Occipital lobe (tissue), 2 donors: ENCODE data around the gene GPRASP1. TPM values are rescaled to one million over a fixed set of nuclear protein-coding genes. Genes with fewer than 3 reads are reported as not detected.
"Not testable (repeated sequence)": the region's sequence is repeated elsewhere in the genome, so short reads cannot be mapped to it uniquely, and the experiment has no call there.

ENCODE experiments used
- DNase-seq: peaks from one replicate; lab custom pipeline; 2025; lab: John Stamatoyannopoulos, UW
- total RNA-seq: library from RNA; depleted of rRNA; stranded (reverse); fragments of >200 nt; gene quantifications from one replicate; pipeline ENCODE4 v1.2.3, GENCODE V29; 2014

Gene GPRASP1, protein sequence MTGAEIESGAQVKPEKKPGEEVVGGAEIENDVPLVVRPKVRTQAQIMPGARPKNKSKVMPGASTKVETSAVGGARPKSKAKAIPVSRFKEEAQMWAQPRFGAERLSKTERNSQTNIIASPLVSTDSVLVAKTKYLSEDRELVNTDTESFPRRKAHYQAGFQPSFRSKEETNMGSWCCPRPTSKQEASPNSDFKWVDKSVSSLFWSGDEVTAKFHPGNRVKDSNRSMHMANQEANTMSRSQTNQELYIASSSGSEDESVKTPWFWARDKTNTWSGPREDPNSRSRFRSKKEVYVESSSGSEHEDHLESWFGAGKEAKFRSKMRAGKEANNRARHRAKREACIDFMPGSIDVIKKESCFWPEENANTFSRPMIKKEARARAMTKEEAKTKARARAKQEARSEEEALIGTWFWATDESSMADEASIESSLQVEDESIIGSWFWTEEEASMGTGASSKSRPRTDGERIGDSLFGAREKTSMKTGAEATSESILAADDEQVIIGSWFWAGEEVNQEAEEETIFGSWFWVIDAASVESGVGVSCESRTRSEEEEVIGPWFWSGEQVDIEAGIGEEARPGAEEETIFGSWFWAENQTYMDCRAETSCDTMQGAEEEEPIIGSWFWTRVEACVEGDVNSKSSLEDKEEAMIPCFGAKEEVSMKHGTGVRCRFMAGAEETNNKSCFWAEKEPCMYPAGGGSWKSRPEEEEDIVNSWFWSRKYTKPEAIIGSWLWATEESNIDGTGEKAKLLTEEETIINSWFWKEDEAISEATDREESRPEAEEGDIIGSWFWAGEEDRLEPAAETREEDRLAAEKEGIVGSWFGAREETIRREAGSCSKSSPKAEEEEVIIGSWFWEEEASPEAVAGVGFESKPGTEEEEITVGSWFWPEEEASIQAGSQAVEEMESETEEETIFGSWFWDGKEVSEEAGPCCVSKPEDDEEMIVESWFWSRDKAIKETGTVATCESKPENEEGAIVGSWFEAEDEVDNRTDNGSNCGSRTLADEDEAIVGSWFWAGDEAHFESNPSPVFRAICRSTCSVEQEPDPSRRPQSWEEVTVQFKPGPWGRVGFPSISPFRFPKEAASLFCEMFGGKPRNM (N-terminal part only)
- total RNA-seq: 32.6 TPM

DNA sequence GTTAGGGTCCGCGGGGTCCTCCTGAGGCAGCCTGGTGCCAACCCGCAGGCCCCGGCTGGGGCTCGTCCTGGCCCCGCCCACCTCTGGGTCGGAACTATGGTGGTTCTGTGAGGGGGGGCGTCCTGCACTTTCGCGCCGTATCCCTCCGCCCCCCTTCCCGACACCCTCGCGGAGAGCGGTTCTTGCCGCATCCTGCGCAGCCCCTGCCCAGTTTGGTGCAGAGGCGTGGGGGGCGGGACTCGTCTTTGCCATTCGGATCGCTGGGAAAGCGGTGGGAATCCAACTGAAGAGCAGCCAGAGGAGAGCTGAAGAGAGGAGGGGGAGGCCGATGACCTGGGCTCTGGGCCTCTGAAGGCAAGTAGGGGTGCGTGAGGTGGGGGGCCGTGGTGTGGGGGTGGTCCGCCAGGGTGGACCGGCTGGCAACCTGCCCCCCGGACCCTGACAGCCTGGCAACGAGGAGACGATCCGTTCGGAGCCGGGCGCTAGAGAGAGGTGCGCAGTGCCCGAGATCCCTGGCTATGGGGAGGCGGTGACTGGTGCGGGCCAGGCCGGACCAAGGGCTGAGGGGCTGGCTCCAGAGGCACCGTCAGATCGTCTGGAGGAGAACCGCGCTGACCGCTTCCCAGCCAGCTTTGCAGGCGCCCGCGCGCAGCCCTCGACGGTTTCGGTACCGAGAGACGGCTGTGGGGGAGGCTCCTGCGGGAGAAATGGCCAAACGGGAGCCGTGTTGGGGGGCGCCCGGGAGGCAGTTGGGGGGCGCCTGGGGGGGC lies at the start of gene GPRASP1:
Gene GPRASP1 (plus strand): TSS at position 242 of the 770 bp plus-strand sequence. CDS start 2,431 bp downstream, outside the sequence.
- DNase-seq: peak; percentile 43

DNA sequence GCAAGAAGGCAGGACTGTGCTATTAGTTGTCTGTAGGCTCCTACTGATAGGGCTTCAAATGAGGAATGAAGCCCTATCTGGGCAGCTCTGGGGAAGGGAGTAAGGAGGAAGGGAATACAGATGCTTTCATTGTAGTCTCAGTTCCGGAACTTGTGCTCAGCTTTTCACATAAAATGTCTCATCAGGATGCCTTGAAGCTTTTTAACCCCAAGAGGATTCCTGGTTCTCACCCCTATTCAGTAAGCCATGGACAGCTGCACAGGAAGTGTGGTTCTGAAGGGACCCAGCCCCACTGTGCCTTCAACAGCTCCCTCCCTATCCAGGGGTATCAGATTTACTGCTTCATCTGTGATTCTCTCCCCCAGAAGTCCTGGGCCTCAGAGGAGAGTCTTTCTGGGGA lies 47.0 kb upstream of the GPRASP1 start:
- no peak for DNase-seq

DNA sequence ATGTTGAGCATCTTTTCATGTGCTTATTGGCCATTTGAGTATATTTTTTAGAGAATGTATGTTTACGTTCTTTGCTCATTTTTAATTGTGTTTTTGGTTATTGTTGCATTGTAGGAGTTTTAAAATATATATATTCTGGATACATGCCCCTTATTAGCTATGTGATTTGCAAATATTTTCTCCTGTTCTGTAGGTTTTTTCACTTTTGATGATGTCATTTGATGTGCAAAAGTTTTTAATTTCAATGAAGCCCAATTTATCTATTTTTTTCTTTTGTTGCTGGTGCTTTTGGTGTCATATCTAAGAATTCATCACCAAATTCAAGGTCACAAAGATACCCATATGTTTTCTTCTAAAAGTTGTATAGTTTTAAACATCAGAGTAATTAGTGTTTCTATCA lies 45.2 kb upstream of the GPRASP1 start:
- no peak for DNase-seq

DNA sequence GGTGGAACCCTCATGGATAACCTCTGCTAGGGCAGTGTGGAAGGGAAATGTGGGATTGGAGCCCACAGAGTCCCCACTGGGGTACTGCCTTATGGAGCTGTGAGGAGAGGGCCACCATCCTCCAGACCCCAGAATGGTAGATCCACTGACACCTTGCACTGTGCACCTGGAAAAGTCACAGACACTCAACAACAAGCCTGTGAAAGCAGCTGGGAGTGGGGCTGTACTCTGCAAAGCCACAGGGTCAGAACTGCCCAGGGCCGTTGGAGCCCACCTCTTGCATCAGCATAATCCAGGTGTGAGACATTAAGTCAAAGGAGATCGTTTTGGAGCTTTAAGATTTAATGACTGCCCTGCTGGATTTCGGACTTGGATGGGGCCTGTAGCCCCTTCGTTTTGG lies 40.4 kb upstream of the GPRASP1 start:
- DNase-seq: no peak

DNA sequence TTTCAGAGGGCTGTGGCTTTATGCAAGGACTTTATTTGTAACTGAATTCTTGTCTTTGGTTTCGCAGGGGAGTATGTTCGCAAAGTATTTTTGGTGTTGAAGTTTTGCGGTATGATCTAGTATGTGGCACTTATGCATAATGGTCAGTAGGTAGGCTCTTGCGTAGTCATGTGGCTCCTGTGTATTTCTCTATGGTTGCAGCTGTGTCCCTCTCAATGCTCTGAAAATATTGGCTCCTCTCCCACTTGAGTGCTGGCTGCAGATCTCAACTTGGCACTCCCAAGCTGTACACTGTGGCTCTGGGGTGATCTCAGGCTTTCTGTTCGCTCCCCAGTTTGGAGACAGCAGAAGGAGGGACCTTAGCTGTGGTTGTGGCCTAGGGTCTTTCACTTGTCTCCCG lies 27.2 kb upstream of the GPRASP1 start:
- peak; percentile 1 for DNase-seq

DNA sequence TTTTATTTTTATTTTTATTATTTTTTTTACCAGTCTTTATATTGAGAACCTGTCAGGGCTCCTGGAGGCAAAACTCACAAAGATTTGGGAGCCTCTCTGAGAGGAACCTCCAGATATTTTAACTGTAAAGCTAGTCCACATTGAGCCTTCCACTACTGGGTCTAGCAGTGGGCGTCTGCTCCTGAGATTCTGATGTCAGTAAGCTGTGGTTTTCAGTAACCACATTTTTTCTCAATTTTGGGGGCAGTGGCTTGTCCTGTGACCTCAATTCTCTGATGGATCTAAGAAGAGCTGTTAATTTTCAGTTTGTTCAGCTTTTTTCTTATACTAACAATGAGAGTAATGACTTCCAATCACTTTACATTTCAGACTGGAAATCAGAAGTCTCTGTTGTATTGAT lies 23.6 kb upstream of the GPRASP1 start:
- no peak for DNase-seq

DNA sequence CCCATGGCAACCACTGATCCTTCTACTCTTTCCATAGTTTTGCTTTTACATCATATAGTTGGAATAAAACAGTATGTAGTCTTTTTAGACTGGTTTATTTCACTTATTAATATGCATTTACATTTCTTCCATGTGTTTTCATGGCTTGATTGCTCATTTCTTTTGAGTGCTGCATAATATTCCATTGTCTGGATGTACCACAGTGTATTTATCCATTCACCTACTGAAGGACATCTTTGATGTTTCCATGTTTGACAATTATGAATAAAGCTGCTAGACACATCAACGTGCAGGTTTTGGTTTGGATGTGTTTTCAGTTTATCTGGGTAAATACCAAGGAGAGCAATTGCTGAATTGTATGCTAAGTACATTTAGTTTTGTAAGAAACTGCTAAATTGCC lies 13.7 kb upstream of the GPRASP1 start:
- DNase-seq: no peak

DNA sequence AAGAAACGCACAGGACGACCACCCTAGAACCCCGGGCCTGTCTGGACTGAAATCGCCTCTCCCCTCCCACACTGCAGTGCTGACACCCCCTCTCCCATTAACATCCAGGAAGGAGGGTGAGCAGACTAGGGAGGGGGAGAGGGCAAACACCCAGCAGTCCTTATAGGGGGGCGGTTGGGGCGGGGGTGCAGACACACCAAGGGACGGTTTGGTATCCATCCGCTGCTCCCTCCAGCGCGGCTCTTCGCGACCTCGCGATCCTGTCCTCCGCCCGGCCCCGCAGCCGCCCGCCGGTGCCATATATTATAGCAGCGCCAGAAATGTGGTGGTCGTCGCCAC lies 411 bp upstream of the GPRASP1 start:
- DNase-seq: no peak

DNA sequence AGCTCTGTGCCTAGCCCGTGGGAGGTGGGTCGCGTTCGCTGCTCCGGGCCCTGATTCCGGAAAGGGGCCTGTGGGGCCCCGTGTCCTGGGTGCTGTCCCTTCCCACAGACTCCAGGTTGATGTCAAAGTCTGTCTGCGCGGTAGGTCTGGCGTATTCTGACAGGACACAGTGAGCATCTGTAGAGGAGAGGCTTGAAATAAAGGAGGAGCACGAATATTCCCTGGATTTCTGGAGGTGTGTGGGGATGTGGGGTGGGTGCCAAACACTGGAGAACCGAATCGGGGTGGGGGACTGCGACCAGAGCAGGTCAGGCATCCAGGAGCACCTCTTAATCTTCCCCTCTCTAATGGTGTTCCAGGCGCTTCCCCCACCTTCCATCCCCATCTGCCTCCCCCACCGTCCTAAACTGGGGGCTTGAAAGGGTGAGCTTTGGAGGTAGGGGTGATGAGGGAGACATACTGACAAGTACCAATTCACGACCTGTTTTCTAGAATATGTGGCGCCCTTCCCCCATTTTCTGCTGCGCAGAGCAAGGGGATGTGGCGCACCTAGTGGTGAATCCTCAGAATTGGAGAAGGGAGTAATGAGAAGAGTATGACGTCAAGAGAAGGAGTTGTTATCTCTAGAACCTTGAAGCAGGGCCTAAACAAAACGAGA lies 877 bp downstream of the GPRASP1 start:
- DNase-seq: peak; percentile 19

DNA sequence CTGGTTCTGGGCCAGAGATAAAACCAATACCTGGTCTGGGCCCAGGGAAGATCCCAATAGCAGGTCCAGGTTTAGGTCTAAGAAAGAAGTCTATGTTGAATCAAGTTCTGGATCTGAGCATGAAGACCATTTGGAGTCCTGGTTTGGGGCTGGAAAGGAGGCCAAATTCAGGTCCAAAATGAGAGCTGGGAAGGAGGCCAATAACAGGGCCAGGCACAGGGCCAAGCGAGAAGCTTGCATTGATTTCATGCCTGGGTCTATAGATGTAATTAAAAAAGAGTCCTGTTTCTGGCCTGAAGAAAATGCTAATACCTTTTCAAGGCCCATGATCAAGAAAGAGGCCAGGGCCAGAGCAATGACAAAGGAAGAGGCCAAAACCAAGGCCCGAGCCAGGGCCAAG lies 3.4 kb downstream of the GPRASP1 start:
- DNase-seq: peak; percentile 1

DNA sequence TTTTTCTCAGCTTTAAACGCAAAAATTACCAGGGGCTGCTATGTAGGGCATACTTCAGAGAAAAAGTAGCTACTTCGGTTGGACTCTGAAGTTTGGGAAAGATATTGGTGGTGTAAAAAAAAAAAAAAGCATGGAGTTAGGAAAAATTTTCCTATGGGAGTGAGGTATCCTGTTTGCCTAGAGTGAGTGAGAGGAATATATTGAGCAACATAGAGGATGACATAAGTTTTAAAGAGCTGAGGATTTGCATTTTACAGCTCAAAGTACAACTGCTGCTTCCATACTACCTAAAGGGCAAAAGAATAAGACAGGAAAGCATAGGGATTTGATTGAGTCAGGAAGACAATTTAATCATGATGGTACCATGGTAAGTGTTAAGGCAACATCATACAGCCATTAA lies 7.3 kb downstream of the GPRASP1 start:
- DNase-seq: no peak

DNA sequence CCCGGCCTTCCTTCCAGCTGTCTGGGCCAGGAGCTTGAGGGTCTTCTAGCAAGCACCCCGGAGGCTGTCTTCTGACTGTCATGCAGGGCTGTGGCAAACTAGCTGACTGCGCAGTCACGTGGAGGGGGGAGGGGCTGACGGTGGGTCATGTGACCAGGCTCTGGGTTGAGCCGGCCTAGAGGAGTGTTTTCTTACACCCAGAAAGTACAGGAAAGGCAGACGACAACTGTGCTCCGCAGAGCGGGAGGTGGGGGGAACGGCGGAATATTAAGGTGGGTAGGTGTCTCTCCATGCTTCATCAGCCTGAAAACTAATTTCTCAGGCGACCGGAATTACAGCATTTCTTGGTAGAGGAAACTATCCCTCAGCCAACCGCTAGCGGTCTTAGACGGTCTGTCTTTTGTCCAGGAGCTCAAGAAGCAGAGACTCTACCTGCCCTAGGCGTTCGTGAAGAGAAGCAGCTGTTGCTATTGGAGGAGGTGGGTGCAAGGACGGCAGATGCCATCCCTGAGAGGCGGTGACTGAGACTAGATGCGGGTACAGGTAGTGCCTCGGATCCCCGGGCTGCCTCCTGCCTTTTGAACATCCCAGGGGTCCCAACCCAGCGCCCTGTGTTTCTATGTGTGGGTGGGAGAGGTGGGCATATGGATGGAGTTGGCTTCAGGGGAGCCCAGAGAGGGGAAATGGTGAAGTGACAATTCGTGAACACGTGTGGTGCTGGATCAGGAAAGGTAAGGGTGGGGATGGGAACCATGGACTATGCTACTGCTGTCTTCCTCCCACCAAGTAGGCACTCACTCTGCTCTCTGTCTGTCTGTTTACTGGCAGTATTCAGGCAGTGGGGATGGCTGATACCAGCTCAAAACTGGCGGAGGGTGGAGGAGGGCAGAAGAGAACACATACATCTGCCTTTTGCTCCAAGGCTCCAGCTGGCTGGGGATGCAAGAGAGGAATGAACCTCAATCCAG lies 8.8 kb downstream of the GPRASP1 start:
- DNase-seq: peak; percentile 66

DNA sequence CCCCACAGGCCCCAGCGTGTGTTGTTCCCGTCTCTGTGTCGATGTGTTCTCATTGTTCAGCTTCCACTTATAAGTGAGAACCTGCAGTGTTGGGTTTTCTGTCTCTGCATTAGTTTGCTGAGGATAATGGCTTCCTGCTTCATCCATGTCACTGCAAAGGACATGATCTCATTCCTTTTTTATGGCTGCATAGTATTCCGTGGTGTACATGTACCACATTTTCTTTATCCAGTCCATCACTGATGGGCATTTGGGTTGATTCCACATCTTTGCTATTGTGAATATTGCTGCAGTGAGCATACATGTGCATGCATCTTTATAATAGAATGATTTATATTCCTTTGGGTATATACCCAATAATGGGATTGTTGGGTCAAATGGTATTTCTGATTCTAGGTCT lies 12.5 kb downstream of the GPRASP1 start:
- not testable (repeated sequence) for DNase-seq

DNA sequence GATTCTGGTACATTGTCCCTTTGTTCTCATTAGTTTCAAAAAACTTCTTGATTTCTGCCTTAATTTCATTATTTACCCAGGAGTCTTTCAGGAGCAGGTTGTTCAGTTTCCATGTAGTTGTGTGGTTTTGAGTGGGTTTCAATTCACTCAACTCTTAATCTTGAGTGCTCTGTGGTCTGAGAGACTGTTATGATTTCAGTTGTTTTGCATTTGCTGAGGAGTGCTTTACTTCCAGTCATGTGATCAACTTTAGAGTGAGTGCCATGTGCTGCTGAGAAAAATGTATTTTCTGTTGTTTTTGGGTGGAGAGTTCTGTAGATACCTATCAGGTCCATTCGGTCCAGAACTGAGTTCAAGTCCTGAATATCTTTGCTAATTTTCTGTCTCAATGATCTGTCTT lies 15.8 kb downstream of the GPRASP1 start:
- DNase-seq: not testable (repeated sequence)

DNA sequence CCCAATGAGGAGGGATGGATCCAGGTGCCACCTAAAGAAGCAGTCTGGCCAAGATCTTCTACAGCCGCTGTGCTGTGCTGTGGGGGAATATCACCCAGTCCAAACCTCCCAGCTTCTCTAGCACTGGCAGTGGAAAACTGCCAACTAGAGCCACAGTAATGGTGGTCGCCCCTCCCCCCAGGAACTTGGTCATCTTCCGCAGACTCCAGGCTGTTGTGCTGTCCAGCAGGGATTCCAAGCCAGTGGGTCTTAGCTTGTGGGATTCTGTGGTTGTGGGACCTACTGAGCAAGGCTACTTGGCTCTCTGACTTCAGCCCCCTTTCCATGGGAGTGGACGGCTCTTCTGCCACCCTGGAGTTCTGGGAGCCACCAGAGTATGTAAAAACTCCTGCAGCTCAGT lies 18.2 kb downstream of the GPRASP1 start:
- DNase-seq: no peak

DNA sequence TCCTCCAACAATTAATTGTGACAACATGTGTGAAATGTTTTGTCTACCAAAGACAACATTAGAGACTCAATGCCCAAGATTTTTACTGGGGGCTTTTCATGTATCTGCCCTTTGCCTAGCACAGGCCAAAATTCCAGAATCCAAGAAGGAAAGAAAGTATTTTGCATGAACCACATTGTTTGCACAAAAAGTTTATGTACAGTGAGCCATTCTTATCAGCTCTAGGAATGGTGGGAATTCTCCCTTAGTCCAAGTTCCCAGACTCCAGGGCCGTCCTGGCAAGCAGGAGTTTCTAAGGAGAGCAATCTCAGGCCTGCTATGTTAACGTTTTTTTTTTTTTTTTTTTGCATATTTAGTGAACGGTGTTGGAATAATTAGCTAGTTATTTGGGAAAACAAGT lies 21.6 kb downstream of the GPRASP1 start:
- DNase-seq: no peak

DNA sequence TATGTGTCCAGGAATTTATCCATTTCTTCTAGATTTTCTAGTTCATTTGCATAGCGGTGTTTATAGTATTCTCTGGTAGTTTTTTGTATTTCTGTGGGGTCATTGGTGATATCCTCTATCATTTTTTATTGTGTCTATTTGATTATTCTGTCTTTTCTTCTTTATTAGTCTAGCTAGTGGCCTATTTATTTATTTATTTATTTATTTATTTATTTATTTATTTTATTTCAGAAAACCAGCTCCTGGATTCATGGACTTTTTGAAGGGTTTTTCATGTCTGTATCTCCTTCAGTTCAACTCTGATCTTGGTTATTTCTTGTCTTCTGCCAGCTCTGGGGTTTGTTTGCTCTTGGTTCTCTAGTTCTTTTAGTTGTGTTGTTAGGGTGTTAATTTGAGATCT lies 26.2 kb downstream of the GPRASP1 start:
- DNase-seq: not testable (repeated sequence)

DNA sequence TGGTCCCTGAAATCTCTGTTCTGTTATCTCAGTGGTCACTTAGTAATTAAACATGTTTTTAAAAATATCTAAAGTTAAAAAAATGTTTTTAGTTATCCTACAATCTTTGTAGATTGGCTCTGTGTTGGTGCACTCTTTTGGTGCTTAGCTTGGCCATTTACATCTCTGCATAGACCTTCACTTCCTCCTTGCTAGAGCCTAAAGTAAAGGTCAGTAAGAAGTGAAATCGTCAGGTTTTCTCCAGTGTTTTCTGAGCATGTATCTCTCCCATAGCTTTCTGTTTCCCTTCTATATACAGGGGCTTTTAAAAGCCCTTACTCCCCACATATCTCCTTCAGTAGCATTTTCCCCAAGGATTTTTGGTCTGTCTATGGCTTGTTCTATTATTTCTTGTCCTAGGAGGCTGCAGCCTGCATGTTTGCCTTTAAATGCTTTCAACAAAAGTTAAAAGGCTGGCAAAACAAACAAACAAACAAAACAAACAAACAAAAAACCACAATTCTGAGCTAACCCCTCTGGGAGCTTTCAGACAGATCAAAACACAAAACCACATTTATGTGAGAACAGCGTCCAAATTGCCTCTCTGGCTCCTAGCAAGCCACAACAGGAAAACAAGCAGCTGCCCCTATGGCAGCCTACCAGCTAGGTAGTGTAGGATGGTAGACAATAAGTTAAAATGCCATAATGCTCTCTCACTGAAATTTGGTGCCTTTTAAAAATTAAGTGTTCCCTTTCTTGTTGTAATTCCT lies 33.7 kb downstream of the GPRASP1 start:
- no peak for DNase-seq

DNA sequence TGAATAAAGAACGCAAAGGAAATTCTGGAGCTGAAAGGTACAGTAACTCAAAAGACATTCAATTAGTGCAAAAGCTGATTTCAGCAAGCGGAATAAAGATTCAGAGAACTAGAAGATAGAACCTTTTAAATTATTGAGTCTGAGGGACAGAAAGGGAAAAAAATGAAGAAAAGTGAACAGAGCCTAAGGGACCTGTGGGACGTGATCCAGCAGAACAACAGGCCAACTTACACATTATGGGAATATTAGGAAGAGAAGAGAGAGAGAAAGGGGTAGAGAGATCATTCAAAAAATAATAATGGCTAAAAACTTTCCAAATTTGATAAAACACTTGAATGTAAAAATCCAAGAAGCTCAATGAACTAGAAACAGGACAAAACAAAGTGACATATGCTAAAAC lies 43.5 kb downstream of the GPRASP1 start:
- DNase-seq: no peak
